Keratinocyte (primary cell): ENCODE data around the gene PHYHIPL. TPM values are rescaled to one million over a fixed set of nuclear protein-coding genes. Genes with fewer than 3 reads are reported as not detected.

Experiments
- DNase-seq: peaks from one replicate; pipeline ENCODE4 v3.0.0-alpha.2; 2011; ENCODE audit warnings: low read depth, missing footprints, low spot score
- FAIRE-seq: peaks from 2 replicates; lab custom pipeline; 2011; peaks lifted over from hg19 to GRCh38; lab: Jason Lieb, UNC
- H2AFZ ChIP-seq: 2 replicates; pipeline ENCODE4 v1.6.0; 2012; ENCODE audit warnings: low read length, control low read depth, inconsistent platforms; ENCODE audit not compliant: control insufficient read depth
- H3K27ac ChIP-seq: 2 replicates; pipeline ENCODE4 v1.5.1; 2011; ENCODE audit warnings: low read length; ENCODE audit not compliant: control insufficient read depth, insufficient read depth
- H3K27me3 ChIP-seq: 3 replicates; pipeline ENCODE4 v1.6.0; 2011; ENCODE audit warnings: low read length; ENCODE audit not compliant: control insufficient read depth, insufficient read depth; ENCODE audit errors: extremely low read depth
- H3K36me3 ChIP-seq, 2 experiments: 2 replicates in 1 of 2; 3 replicates in 1 of 2; pipeline ENCODE4 v1.5.1; 2011; ENCODE audit warnings: low read length in 2 of 2, mild to moderate bottlenecking in 1 of 2; ENCODE audit not compliant: control insufficient read depth in 2 of 2, insufficient read depth in 2 of 2; ENCODE audit errors: extremely low read depth in 1 of 2
- H3K4me1 ChIP-seq: 3 replicates; pipeline ENCODE4 v1.5.1; 2011; ENCODE audit warnings: low read length; ENCODE audit not compliant: control insufficient read depth, insufficient read depth; ENCODE audit errors: extremely low read depth
- H3K4me2 ChIP-seq: 3 replicates; pipeline ENCODE4 v1.6.0; 2011; ENCODE audit warnings: low read depth, low read length; ENCODE audit not compliant: control insufficient read depth, insufficient read depth; ENCODE audit errors: extremely low read depth
- H3K4me3 ChIP-seq, 3 experiments: fragments of 200-600 bp in 1 of 3; sonication (generic) in 1 of 3; 2 replicates in 2 of 3; 3 replicates in 1 of 3; pipeline ENCODE4 v1.5.1; 2011 to 2016; ENCODE audit warnings: low read length in 3 of 3, mild to moderate bottlenecking in 3 of 3, control low read depth in 2 of 3, inconsistent platforms in 1 of 3, low read depth in 1 of 3, mixed read lengths in 1 of 3, mixed run types in 1 of 3, moderate library complexity in 1 of 3; ENCODE audit not compliant: control insufficient read depth in 2 of 3, insufficient read depth in 2 of 3; ENCODE audit errors: extremely low read depth in 1 of 3
- H3K79me2 ChIP-seq: 2 replicates; pipeline ENCODE4 v1.6.0; 2012; ENCODE audit warnings: low read length; ENCODE audit not compliant: control insufficient read depth, insufficient read depth
- H3K9ac ChIP-seq: 3 replicates; pipeline ENCODE4 v1.6.0; 2011; ENCODE audit warnings: low read length; ENCODE audit not compliant: control insufficient read depth, insufficient read depth; ENCODE audit errors: extremely low read depth
- H3K9me1 ChIP-seq: 3 replicates; pipeline ENCODE4 v1.6.0; 2011; ENCODE audit warnings: low read length; ENCODE audit not compliant: control insufficient read depth, insufficient read depth; ENCODE audit errors: extremely low read depth
- H3K9me3 ChIP-seq: 2 replicates; pipeline ENCODE4 v1.5.1; 2012; ENCODE audit warnings: low read depth, low read length; ENCODE audit not compliant: control insufficient read depth
- H4K20me1 ChIP-seq: 3 replicates; pipeline ENCODE4 v1.6.0; 2011; ENCODE audit warnings: low read length; ENCODE audit not compliant: control insufficient read depth, insufficient read depth; ENCODE audit errors: extremely low read depth
- CTCF ChIP-seq, 3 experiments: IDR thresholded peaks in 1 of 3; conservative IDR thresholded peaks in 1 of 3; optimal IDR thresholded peaks in 1 of 3; 2 replicates in 2 of 3; 3 replicates in 1 of 3; pipeline versions ENCODE3 to v1.5.1; 2011; ENCODE audit warnings: low read length in 3 of 3, mild to moderate bottlenecking in 3 of 3, moderate library complexity in 2 of 3, control low read depth in 1 of 3, inconsistent platforms in 1 of 3; ENCODE audit not compliant: insufficient read depth in 2 of 3; ENCODE audit errors: extremely low read depth in 1 of 3
- EZH2 ChIP-seq: IDR thresholded peaks from one replicate; pipeline ENCODE4 v1.6.1; 2012; ENCODE audit warnings: inconsistent platforms, mild to moderate bottlenecking, low read length, moderate library complexity
- dilution Hi-C: fragments of 300-500 bp; cut with MboI; formaldehyde crosslinking; loops from one replicate; pipeline ENCODE4 v1.7.0; 2020; ENCODE audit warnings: low sequenced_read_pairs; ENCODE audit not compliant: extremely low pct_ligation_motif_present
- polyA plus RNA-seq, 5 experiments: library from polyadenylated mRNA; depleted of rRNA in 3 of 5; stranded (reverse) in 3 of 5; stranded (forward) in 1 of 5; unstranded in 1 of 5; fragments of >200 nt; gene quantifications; 1 replicate in 1 of 5; 2 replicates in 3 of 5; 3 replicates in 1 of 5; pipeline versions ENCODE4 v1.2.1 to v1.2.3, GENCODE V29; 2011 to 2012; ENCODE audit warnings: missing spikeins in 2 of 5, low read depth in 1 of 5, low replicate concordance in 1 of 5

The PHYHIPL gene
- polyA plus RNA-seq, 1 donor (not counting 4 experiments of a cell fraction or from before 2014, with no cell fraction given), result 0.12 TPM

DNA sequence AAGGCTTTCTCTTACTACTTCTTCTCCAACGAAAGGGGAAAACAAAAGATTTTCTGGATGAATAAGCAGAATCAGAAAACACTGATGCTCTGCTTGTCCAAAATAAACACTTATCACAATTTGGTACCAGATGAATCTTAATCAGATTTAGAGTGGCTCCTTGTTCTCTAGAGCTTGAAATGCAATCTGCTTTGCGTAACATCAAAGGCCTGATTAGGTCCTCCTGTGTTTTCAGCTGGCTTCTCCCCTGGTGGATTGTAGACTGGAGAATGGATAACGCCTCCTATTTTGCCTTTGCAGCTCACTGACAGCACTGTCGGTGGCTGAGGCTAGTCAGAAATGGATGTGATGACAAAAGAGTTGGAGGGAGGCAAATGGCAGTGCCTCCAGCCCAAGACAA is 94.7 kb downstream of the PHYHIPL start:
- H3K4me1 ChIP-seq, result no peaks in the 10 kb centered on the region
- H3K9me3 ChIP-seq, result no peaks in the 10 kb centered on the region
- H2AFZ ChIP-seq, result no peak overlapping the region
- no peak overlapping the region for H3K27ac ChIP-seq
- H3K9me1 ChIP-seq, result no peaks in the 10 kb centered on the region
- dilution Hi-C loops, result no loop called here
- no peaks in the 10 kb centered on the region for H4K20me1 ChIP-seq
- DNase-seq, result no peak
- no peaks in the 10 kb centered on the region for H3K27me3 ChIP-seq
- TF ChIP-seq EZH2 (no peak), CTCF (optimal IDR thresholded peaks at IDR 0.05 in 1 of 3, IDR thresholded peaks at IDR 0.05 in 1 of 3, conservative IDR thresholded peaks at IDR 0.05 in 1 of 3; ENCODE audit: extremely low read depth in 1 of 3, insufficient read depth in 2 of 3, low read length in 3 of 3) (no peak)
- H3K79me2 ChIP-seq, result no peaks in the 10 kb centered on the region
- H3K4me3 ChIP-seq, result no peak overlapping the region
- no peak overlapping the region for H3K4me2 ChIP-seq
- H3K9ac ChIP-seq, result no peak overlapping the region
- no peak for FAIRE-seq
- H3K36me3 ChIP-seq, result no peaks in the 10 kb centered on the region

DNA sequence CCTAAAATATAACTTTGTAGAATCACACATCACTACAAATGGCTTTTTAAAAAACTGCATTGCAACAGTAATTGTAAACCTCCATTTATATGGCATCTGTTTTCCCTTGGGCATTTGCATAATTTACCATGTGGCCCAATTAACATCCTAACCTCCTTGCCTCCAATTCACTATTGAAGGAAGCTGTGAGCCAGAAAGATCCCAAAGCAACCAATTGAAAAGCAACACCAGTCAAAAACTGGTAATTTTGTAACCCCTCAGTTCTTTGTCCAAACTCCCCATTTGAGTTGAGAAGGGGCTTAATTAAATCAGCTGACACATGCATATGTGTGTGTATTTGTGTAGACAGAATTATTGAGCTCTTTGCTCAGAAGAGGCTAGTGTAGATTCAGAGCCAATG is 95.6 kb downstream of the PHYHIPL start:
- Histone ChIP-seq H4K20me1 (no peaks in the 10 kb centered on the region), H3K27me3 (no peaks in the 10 kb centered on the region), H3K9ac (no peak overlapping the region), H3K4me1 (no peaks in the 10 kb centered on the region), H3K9me1 (no peaks in the 10 kb centered on the region), H3K36me3 (no peaks in the 10 kb centered on the region), H2AFZ (no peak overlapping the region), H3K9me3 (no peaks in the 10 kb centered on the region), H3K4me2 (no peak overlapping the region), H3K27ac (no peak overlapping the region), H3K4me3 (no peak overlapping the region), H3K79me2 (no peaks in the 10 kb centered on the region)
- no peak for TF ChIP-seq CTCF (optimal IDR thresholded peaks at IDR 0.05 in 1 of 3, IDR thresholded peaks at IDR 0.05 in 1 of 3, conservative IDR thresholded peaks at IDR 0.05 in 1 of 3; ENCODE audit: extremely low read depth in 1 of 3, insufficient read depth in 2 of 3, low read length in 3 of 3)
- dilution Hi-C loops, result no loop called here
- FAIRE-seq (no peak), DNase-seq (no peak)
